SK-N-MC (cell line): ENCODE measurements around the gene PPIA.

Experiments
- EZH2 ChIP-seq: fragments of 200-600 bp; sonication (generic); IDR thresholded peaks from one replicate; pipeline ENCODE4 v1.6.1; 2017; ENCODE audit warnings: antibody characterized with exemption
- POLR2AphosphoS5 ChIP-seq: IDR thresholded peaks from 2 replicates; pipeline ENCODE4 v1.6.1; 2012; ENCODE audit warnings: mild to moderate bottlenecking, low read depth, low read length, borderline replicate concordance

GRCh38 chr7:44762300-44762699, 34.2 kb upstream of the PPIA start:
- TF ChIP-seq EZH2 (no peak), POLR2AphosphoS5 (no peak)
